HG02623 (cell line): ENCODE measurements around the gene TRIB2.

Experiments
- ATAC-seq: cut with Tn5 transposase; IDR thresholded peaks from one replicate; pipeline ENCODE4 v1.9.1; 2021; ENCODE audit warnings: moderate library complexity; ENCODE audit not compliant: unreplicated experiment

The TRIB2 gene

GRCh38 chr2:12697617-12698016 is 19.1 kb upstream of the TRIB2 start:
- ATAC-seq = no peak

- ATAC-seq = no peak
These were observed 15.7 kb upstream of the TRIB2 start for GRCh38 chr2:12700989-12701388.

GRCh38 chr2:12701786-12702167 is 15.0 kb upstream of the TRIB2 start:
- ATAC-seq = no peak

- ATAC-seq = no peak
These were observed 14.3 kb upstream of the TRIB2 start for GRCh38 chr2:12702168-12703121.

GRCh38 chr2:12704378-12704777 is 12.4 kb upstream of the TRIB2 start:
- no peak for ATAC-seq

GRCh38 chr2:12705230-12705629 is 11.5 kb upstream of the TRIB2 start:
- no peak for ATAC-seq

- no peak for ATAC-seq
These were observed 11.0 kb upstream of the TRIB2 start for GRCh38 chr2:12705742-12706141.

GRCh38 chr2:12708508-12709206 is 8.1 kb upstream of the TRIB2 start:
- no peak for ATAC-seq

- ATAC-seq = no peak
These were observed 7.6 kb upstream of the TRIB2 start for GRCh38 chr2:12709207-12709522.

- ATAC-seq = no peak
These were observed 6.4 kb upstream of the TRIB2 start for GRCh38 chr2:12710301-12710700.

GRCh38 chr2:12711339-12711738 is 5.4 kb upstream of the TRIB2 start:
- no peak for ATAC-seq

- no peak for ATAC-seq
These were observed 3.9 kb upstream of the TRIB2 start for GRCh38 chr2:12712881-12713280.

- ATAC-seq = no peak
These were observed 2.1 kb upstream of the TRIB2 start for GRCh38 chr2:12714391-12715221.

- ATAC-seq = no peak
These were observed 1.3 kb upstream of the TRIB2 start for GRCh38 chr2:12715258-12716031.

- ATAC-seq = no peak
These were observed 779 bp upstream of the TRIB2 start for GRCh38 chr2:12716032-12716281.

- no peak for ATAC-seq
These were observed 667 bp downstream of the TRIB2 start for GRCh38 chr2:12717191-12718014.

GRCh38 chr2:12718015-12718671 is 1.4 kb downstream of the TRIB2 start:
- ATAC-seq = no peak

- ATAC-seq = no peak
These were observed 2.1 kb downstream of the TRIB2 start for GRCh38 chr2:12718711-12719399.
